M059J (cell line): ENCODE measurements around the gene SLC6A19. TPM values are rescaled to one million over a fixed set of nuclear protein-coding genes. Genes with fewer than 3 reads are reported as not detected.
"Not testable (repeated sequence)": the region's sequence is repeated elsewhere in the genome, so short reads cannot be mapped to it uniquely, and the experiment has no call there.

Experiments used
- DNase-seq: peaks from one replicate; pipeline ENCODE4 v3.0.0-alpha.2; 2012; ENCODE audit warnings: low read depth
- total RNA-seq: library from RNA; depleted of rRNA; stranded (reverse); fragments of >200 nt; shearing (Covaris generic); gene quantifications from 2 replicates; pipeline ENCODE4 v1.2.3, GENCODE V29; 2014; rRNA removed

SLC6A19 gene
- total RNA-seq, 1 experiment from 2014 or later = not detected

DNA sequence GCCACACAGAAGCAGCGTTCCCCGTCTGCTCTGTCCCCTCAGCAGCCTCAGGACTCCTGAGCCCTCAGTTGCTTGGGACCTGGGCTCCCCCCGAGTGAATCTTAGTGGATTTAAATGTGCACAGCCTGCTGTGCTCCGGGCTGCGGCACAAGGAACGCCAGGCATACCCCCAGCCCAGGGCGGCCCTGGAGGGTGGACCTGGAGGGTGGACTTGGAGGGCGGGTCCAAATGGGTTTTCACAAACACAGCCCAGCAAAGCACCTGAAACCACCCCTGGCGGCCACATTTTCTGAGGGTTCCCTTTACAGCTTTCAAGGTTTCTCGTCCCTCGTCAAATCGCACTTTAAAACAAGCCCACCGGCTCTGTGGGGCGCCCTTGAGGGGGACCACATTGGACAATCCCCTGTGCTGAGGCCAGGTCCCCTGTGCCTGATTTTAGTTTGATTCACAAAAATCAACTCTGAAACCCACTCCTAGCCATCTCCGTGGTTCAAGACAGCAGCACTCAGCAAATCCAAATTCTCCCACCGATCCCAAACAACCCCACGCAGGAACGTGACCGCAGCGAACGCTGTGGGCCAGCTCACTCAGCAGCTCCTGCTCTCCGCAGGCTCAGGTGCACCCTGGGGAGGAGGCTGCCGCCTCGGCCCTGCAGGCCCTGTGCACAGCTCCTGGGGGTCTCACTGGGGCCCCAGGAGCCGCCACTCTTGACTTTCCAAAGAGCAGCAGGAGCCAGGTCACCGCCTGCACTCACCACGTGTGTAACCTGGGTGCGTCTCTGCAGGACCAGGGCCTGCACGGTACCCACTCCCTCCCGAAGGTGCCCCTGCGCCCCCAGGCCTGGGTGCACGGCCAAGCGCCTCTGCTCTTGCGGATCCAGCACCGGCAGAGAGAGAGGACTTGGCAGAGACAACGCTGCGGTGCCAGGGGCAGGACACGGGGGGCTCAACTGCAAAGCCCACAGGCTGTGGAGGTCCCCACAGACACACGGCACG is 64.4 kb downstream of the SLC6A19 start:
- no peak for DNase-seq

DNA sequence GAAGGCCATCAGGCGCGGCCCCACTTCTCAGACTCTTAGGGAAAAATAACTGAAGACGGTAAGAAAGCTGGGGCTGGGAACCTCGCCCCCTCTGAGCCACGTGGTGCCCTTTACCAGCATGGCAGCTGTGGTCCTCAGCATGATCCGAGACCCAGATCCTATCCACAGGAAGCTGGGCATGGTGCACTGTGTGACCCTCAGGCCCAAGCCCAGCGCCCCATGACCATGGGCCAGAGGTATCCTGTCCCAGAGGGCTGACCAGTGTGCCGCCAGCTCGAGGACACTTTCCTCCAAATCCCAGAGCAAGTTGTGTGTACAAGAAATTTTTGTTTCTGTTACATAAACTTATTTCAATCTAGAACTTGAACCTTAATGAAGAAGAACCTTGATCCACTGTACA is 65.4 kb downstream of the SLC6A19 start:
- no peak for DNase-seq

DNA sequence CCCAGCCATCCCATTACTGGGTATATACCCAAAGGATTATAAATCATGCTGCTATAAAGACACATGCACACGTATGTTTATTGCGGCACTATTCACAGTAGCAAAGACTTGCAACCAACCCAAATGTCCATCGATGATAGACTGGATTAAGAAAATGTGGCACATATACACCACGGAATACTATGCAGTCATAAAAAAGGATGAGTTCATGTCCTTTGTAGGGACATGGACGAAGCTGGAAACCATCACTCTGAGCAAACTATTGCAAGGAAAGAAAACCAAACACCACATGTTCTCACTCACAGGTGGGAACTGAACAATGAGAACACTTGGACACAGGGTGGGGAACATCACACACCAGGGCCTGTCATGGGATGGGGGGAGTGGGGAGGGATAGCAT is 66.1 kb downstream of the SLC6A19 start:
- DNase-seq = not testable (repeated sequence)

DNA sequence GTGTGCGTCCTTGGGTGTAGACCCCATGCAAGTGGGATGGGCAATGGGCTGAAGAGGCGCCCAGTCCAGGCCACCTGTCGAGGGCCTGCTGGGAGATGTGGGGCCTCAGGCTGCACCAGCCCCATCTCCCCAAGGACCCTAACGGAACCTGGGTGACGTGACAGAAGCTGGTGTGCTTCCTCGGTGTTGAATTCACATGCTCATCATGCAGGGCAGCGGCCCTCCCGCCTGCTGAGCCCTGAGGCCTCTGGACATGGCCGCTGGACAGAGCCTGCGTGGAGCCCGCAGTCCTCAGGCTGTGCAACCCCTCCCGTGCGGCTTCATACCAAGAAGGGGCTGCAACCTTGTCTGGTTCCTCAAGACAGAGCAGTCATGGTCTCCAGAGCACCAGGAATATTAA is 66.7 kb downstream of the SLC6A19 start:
- no peak for DNase-seq

DNA sequence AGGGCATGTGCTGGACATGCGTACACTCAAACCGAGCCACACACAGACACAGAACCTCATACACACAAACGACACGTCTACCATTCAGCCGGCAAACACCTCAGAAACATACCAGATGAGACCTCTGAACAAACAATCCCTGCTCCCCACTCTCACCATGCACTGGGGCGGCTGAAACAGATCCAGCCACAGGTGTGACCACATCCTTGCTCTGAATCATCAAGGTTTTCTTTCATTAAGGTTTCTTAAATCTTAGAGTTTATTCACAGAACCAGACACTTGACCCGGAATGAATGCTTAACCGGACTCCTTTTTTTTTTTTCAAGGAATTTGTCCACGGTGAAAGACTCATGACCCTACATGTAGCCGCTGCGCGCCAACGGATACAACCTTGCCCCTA is 67.3 kb downstream of the SLC6A19 start:
- DNase-seq = no peak

DNA sequence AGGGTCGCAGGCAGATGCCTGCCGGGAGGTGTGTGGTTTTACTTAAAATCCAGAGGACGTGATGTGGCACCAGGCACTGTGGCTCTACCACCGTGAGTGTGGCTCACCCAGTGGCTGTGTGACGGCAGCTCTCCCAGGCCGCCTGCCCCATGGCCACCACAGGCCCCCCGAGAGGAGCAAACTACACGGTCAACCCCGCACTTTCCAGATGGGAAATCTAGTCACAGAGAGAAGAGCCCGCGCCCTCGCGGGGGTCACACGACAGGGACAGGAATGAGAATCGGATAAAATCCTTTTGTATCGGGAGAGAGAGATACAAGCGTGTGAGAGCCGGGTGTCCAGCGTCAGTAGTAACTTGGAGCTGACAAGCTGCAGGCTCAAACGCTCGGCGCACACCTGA is 69.0 kb downstream of the SLC6A19 start:
- DNase-seq = no peak

DNA sequence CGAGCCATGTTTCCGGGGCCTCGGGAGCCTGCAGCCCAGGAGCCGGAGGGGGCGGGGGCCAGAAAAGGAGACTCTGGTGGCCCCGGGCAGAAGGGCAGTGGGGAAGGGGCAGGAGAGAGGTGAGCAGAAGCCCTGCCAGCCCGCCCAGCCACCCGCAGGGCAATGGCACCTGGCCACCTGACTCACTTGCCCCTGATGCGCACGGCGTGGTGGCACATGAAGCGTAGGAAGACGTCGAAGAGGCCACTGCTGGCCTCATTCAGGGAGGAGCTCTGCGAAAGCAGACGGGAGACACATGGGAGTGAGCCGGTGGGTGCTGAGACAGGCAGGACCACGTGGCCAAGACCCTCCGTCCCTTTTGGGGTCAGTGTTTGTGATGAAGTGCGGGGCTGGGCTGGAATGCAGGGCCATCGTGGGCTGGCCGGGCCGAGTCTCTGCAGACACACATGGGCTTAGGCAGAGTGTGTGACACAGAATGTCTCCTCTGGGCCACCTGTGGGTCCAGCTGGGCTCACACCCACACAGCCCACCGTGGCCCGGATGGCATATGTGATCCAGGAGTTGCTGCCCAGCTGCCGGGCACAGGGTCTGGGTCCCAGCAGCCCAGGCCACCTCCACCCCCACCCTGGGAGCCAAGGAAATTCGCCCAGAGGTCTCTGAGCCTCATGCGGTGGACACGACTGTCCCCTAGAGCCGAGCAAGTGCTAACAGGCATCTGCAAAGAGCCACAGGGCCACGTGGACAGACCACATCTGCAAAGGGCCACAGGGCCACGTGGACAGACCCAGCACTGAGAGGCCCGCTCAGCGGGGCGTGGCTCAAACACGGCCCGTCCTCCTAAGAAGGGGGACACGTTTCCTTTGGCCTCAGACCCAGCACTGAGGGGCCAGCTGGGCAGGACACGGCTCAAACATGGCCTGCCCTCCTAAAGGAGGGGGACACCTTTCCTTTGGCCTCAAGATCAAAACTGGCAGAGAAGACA is 69.8 kb downstream of the SLC6A19 start:
- DNase-seq = no peak

DNA sequence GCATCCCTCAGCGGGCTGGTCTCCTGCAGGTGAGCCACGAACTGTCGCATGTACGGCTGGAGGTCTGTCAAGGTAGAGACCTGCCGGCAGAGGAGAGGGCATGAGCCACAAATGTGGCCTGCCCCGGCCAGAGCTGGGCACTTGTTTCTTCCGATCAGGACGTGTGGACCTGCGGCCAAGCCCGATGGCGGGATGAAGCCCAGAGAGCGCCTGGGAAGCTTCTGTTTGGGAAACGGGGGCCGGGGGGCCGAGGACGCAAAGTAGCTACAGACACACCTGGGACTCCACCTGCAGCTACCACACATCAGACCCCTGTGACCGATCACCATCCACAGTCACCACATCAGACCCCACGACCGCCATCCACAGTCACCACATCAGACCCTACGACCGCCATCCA is 70.8 kb downstream of the SLC6A19 start:
- DNase-seq = no peak

DNA sequence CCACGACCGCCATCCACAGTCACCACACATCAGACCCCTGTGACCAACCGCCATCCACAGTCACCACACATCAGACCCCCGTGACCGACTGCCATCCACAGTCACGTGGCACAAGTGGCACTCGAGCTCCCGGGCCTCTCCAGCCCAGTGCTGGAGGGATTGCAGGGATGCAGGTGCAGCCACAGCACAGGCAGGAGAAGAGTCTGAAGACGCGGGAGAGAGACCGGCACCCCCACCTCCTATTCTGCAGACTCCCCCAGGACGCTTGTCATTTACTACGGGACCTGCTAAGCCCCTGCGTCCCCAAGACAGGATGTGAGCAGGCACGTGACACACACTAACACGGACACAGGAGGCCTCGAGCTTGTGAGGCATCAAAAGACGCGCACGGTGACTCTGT is 72.3 kb downstream of the SLC6A19 start:
- no peak for DNase-seq

DNA sequence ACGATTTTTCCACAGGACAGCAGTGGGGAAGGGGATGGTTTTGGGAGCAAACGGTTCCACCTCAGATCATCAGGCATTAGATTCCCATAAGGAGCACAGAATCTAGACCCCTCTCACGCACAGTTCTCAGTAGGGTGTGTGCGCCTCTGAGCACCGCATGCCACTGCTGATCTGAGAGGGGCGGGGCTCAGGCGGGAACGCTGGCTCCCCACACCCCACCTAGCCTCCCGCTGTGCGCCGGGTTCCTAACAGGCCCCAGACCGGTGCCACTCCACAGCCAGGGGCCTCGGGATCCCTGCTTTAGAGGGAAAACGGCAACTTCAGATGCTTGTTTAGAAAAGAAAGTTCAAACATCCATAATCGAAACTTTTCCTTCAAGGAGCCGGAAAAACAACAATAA is 73.1 kb downstream of the SLC6A19 start:
- no peak for DNase-seq

Other genes starting within 250 kb of the SLC6A19 start
- gene NKD2, start 192.8 kb upstream of the SLC6A19 start, total RNA-seq = 0.17 and 0.32 TPM in 2 replicates
- 6.9 and 14.2 TPM in 2 replicates for gene SLC12A7, start 89.5 kb upstream of the SLC6A19 start, total RNA-seq
- gene SLC6A18, start 23.8 kb downstream of the SLC6A19 start, total RNA-seq = not detected in 2 replicates
- 0.62 TPM in 1 of 2 replicates, not detected in the other for gene TERT, start 93.5 kb downstream of the SLC6A19 start, total RNA-seq
- 150 and 262 TPM in 2 replicates for gene CLPTM1L, start 143.5 kb downstream of the SLC6A19 start, total RNA-seq
- gene SLC6A3, start 243.8 kb downstream of the SLC6A19 start, total RNA-seq = not detected in 2 replicates